Kidney (tissue), 14 donors: ENCODE results near the gene RHEB. TPM values are rescaled to one million over a fixed set of nuclear protein-coding genes. Genes with fewer than 3 reads are reported as not detected.
A peak's percentile ranks its signal among the peaks of the same experiment; 100 is the strongest.

Experiments used
- DNase-seq, 5 donors: peaks; one replicate each; pipeline ENCODE4 v3.0.0-alpha.2; 2013 to 2020
- FAIRE-seq: peaks from 2 replicates; lab custom pipeline; 2012; peaks lifted over from hg19 to GRCh38; lab: Jason Lieb, UNC
- H3K27ac ChIP-seq, 2 donors: one replicate each; pipeline ENCODE4 v1.7.0; 2013; ENCODE audit warnings: low read depth in 2 of 2, low read length in 2 of 2, inconsistent platforms in 1 of 2
- H3K27me3 ChIP-seq: one replicate; pipeline ENCODE4 v1.7.1; 2013; ENCODE audit warnings: low read length, inconsistent platforms; ENCODE audit not compliant: control insufficient read depth, insufficient read depth
- H3K36me3 ChIP-seq, 3 donors: one replicate each; pipeline versions ENCODE4 v1.7.0 to v1.7.1; 2013; ENCODE audit warnings: low read length in 3 of 3, control low read depth in 1 of 3, inconsistent platforms in 1 of 3; ENCODE audit not compliant: insufficient read depth in 3 of 3, control insufficient read depth in 2 of 3
- H3K4me1 ChIP-seq, 3 donors: one replicate each; pipeline versions ENCODE4 v1.7.0 to v1.7.1; 2013; ENCODE audit warnings: low read length in 3 of 3, inconsistent platforms in 1 of 3, low read depth in 1 of 3; ENCODE audit not compliant: control insufficient read depth in 2 of 3, insufficient read depth in 2 of 3
- H3K4me3 ChIP-seq, 3 donors: one replicate each; pipeline versions ENCODE4 v1.7.0 to v1.8.1; 2013; ENCODE audit warnings: low read length in 3 of 3, control low read depth in 1 of 3, inconsistent platforms in 1 of 3
- H3K9ac ChIP-seq, 3 donors: one replicate each; pipeline versions ENCODE4 v1.7.0 to v1.7.1; 2013; ENCODE audit warnings: low read length in 3 of 3, control low read depth in 1 of 3, inconsistent platforms in 1 of 3
- H3K9me3 ChIP-seq, 3 donors: one replicate each; pipeline versions ENCODE4 v1.7.0 to v1.7.1; 2013; ENCODE audit warnings: low read length in 3 of 3, control low read depth in 1 of 3, inconsistent platforms in 1 of 3; ENCODE audit not compliant: control insufficient read depth in 2 of 3, insufficient read depth in 1 of 3
- intact Hi-C: fragments of 100-400 bp; cut with DNase I; formaldehyde crosslinking; loops from one replicate; pipeline ENCODE4 v1.11.1; 2022
- polyA plus RNA-seq: library from polyadenylated mRNA; stranded (reverse); fragments of 350-450 nt; fragmentation: Illumina TruSeq; extraction: RNeasy Lipid Tissue Mini Kit (QIAGEN cat#74804); gene quantifications from one replicate; pipeline ENCODE4 v1.2.3, GENCODE V29; 2014; ENCODE audit warnings: low read depth, low replicate concordance; ENCODE audit not compliant: insufficient read depth
- total RNA-seq: library from RNA; stranded (reverse); fragmentation: NEBNext Ultra II Directional; extraction: Animal tissue kit (Norgen Biotek cat#: 25700); gene quantifications from one replicate; pipeline ENCODE4 v1.2.1, GENCODE V29; 2021
- TF ChIP-seq, protein P1 (sequence below): IDR thresholded peaks from 3 replicates; pipeline ENCODE4 v1.5.1; 2012; ENCODE audit warnings: mild to moderate bottlenecking, moderate library complexity, borderline replicate concordance; ENCODE audit not compliant: insufficient read depth; ENCODE audit errors: extremely low read depth
- donor health status: control.
- donor health status: control.
- donor health status: control.
- donor health status: control.
- donor health status: control.
- donor health status: DM: yes; HTN: yes; CAD: no.
- donor health status: Normal renal cell carcinoma (clear cell type).

RHEB gene
- total and polyA plus RNA-seq, 2 donors from 2014 or later = 92.7 to 123 TPM

DNA sequence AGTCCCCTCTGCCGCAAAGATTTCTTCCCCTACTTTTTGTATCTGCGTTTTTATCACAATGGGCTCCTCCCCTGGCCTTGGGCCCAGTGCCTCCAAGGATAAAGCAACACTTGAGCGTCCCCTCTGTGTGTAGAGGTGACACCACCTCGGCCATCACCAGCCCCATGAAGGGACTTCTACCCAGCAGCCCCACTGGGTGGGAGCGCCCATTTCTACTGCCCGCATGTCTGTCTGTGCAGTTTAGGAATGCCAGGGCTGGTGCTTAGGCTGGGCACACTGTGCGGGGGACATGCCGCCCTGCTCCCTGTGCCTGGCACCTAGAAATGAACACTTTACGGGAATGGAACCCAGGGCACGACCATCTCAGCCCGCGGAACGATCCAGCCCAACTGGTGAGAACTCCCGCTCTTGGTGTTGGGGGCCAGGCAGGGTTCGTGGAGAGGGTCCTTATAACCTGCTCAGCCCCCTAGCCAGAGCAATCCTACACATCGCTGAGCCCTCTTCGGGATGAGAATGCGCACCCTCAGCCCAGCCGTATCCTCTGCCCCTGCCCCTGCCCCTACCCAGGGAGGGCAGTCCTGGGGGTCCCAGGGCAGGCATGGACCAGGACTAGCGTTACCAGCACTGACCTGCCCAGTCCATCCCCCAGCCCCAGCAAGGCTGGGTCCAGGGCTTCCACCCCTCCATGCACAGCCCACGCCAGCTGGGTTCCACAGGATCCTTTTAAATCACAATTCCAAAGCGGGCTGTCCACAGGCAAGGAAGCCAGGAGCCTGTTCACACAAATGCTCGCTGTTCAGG, 92.6 kb downstream of the RHEB start:
- Histone ChIP-seq H3K4me3 (no peak overlapping the region), H3K4me1 (peaks cover 0 to 8% (median 8%) of the 10 kb centered on the region in 3 donors), H3K9ac (no peak overlapping the region), H3K36me3 (no peaks in the 10 kb centered on the region), H3K27ac (peak overlapping the region in 1 of 2 donors; percentile 51), H3K27me3 (no peaks in the 10 kb centered on the region), H3K9me3 (no peaks in the 10 kb centered on the region)
- peak in 1 of 5 donors; percentile 48 for DNase-seq
- TF ChIP-seq, protein P1, sequence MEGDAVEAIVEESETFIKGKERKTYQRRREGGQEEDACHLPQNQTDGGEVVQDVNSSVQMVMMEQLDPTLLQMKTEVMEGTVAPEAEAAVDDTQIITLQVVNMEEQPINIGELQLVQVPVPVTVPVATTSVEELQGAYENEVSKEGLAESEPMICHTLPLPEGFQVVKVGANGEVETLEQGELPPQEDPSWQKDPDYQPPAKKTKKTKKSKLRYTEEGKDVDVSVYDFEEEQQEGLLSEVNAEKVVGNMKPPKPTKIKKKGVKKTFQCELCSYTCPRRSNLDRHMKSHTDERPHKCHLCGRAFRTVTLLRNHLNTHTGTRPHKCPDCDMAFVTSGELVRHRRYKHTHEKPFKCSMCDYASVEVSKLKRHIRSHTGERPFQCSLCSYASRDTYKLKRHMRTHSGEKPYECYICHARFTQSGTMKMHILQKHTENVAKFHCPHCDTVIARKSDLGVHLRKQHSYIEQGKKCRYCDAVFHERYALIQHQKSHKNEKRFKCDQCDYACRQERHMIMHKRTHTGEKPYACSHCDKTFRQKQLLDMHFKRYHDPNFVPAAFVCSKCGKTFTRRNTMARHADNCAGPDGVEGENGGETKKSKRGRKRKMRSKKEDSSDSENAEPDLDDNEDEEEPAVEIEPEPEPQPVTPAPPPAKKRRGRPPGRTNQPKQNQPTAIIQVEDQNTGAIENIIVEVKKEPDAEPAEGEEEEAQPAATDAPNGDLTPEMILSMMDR = no peak
- intact Hi-C loops = no loop called here
- no peak for FAIRE-seq

DNA sequence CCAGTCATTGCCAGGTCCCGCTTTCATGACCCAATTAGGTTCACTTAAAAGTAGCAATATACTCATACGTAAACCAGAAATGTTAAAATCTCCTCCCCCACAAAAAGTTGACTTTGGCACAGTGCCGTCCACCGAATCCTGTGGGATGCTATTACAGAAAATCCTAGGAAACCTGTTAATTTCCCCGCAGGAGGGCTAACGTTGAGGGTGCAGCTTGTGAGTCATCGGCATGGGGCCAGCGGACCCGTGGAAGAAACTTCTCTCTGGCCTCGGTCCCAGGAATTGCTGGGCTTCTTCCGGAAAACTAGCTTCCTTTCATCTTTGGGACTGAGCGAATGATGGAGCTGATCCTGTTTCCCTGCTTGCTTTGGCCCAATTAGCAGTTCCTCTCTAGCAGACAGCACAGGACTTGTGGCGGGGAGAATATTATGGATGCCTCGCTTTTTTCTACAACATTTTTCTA, 93.2 kb downstream of the RHEB start:
- Histone ChIP-seq H3K4me1 (peaks cover 0 to 8% (median 8%) of the 10 kb centered on the region in 3 donors), H3K9me3 (no peaks in the 10 kb centered on the region), H3K27me3 (no peaks in the 10 kb centered on the region), H3K9ac (no peak overlapping the region), H3K36me3 (no peaks in the 10 kb centered on the region), H3K4me3 (no peak overlapping the region), H3K27ac (peak overlapping the region in 1 of 2 donors; percentile 73)
- TF ChIP-seq, protein P1 = no peak
- FAIRE-seq (no peak), DNase-seq (peak in 3 of 5 donors; percentile 40 to 88 (median 64))
- intact Hi-C loops = no loop called here

DNA sequence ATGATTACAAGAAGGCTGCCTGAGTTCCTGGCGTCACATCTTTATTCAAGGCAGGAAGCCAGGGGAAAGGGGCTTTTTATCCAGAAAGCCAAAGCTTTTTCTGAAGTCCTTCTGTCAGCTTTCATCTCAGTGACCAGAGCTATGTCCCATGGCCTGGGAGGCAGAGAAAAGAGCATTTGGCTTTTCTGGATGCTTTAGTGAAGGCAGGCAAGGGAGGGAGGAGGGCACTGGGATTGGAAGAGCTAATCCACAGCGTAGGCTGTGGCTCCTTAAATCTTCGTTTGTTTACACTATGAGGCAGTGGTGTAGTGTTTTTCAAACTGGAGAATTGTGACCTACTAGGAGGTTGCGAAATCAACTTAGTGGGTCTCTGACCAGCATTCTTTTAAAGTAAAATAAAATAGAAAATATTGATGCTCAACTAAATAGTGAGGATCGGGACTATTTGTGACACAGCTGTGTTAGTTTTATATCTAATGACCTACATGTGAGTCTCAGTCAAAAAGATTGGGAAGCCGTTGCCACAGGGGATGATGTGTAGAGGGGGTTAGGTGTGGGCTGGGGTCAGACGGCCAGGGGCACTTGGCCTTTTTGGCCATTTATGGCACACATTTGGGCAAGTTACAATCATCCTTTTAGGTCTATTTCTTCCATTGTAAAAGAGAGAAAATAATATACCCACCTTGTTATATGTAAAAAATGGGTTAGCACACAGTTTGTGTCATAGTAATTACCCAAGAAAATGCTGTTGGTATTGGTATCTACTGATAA, 93.8 kb downstream of the RHEB start:
- no peak overlapping the region for H3K4me3 ChIP-seq
- TF ChIP-seq, protein P1 = no peak
- peak overlapping the region in 1 of 2 donors; percentile 73 for H3K27ac ChIP-seq
- H3K36me3 ChIP-seq = no peaks in the 10 kb centered on the region
- H3K4me1 ChIP-seq = peaks cover 0 to 8% (median 8%) of the 10 kb centered on the region in 3 donors
- no peaks in the 10 kb centered on the region for H3K9me3 ChIP-seq
- DNase-seq (peak in 2 of 5 donors; percentile 18 to 48), FAIRE-seq (no peak)
- no peak overlapping the region for H3K9ac ChIP-seq
- no peaks in the 10 kb centered on the region for H3K27me3 ChIP-seq
- intact Hi-C loops = no loop called here
